ENCODE measurements around the gene AGBL1.
A peak's percentile ranks its signal among the peaks of the same experiment; 100 is the strongest.

The AGBL1 gene

DNA sequence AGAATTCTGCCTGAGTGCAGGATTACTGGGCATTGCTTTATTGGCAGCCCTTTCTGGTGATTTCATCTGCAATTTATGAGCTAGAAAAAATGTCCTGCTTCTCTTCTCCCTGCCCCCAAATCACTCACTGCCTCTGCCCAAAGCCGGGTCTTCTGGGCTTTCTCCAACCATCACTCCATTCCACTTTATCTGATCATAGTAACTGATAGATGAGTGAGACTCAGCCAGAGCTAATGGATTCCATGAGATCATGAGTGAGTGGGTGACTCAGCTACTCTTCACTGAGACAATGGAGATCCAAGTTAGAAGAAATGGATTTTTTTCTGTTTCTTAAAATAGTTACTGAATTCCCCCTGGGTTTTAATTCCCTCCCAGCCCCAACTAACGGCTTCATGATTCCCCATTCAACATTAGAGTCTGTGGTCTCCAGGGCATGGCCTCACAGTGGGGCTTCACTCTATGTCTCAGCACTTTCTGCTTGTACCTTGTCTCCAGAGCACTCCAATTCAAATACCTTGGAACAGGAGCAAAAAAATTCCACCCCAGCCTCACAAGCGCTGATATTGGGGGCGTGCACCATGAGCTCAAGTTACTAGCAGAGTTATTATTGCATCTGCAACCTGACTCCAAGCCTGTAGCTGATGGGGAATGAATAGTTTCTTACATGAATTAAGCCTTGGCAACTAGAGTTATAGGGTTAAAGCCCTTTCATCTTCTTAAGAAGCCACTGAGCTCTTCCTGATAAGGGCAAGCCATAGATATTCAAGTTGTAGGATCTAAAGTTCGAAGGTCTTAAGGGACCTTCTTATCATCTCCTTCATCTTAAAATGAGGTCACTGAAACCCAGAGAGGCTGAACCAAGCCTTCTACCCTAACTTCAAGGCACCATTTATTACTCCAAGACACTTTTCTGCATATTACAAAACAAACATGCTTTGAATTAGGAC lies 85.9 kb downstream of the AGBL1 start:
- no peak for DNase-seq

DNA sequence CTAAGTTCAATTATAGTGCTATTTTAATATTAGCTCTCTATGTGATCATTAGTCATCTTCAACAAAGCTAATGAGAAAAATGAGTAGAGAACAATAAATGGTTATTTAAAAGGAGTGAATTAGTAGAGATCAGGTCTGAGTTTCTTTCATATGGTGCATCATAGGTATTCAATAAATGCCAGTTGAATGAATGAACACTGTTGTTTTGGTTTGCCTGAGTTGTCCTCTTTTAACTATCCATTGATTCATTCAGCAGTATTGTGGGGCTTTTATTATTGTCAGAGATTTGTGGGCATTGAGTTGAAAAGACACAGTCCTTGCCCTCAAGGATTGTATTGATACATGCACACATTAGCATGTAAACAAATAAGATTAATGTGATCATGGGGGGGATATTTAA lies 88.2 kb downstream of the AGBL1 start:
- no peak for DNase-seq

DNA sequence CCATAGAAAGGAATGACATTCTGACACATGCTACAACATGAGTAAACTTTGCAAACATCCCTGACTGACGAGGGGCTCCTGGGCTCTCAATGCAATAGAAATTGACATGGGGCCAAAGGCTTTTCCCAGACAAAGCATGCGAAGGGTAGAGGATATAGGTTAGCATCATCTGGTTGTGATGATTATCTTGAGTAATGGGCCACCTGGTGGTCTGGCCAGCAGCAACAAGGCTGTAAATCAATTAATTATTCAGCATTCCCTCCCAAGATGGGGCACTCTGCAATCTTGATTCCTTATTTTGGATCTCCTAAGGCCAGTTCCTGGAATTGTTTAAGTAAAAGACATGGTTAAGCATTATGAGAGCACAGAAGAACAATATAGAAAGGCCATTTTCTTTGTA lies 99.2 kb downstream of the AGBL1 start:
- no peak for DNase-seq

DNA sequence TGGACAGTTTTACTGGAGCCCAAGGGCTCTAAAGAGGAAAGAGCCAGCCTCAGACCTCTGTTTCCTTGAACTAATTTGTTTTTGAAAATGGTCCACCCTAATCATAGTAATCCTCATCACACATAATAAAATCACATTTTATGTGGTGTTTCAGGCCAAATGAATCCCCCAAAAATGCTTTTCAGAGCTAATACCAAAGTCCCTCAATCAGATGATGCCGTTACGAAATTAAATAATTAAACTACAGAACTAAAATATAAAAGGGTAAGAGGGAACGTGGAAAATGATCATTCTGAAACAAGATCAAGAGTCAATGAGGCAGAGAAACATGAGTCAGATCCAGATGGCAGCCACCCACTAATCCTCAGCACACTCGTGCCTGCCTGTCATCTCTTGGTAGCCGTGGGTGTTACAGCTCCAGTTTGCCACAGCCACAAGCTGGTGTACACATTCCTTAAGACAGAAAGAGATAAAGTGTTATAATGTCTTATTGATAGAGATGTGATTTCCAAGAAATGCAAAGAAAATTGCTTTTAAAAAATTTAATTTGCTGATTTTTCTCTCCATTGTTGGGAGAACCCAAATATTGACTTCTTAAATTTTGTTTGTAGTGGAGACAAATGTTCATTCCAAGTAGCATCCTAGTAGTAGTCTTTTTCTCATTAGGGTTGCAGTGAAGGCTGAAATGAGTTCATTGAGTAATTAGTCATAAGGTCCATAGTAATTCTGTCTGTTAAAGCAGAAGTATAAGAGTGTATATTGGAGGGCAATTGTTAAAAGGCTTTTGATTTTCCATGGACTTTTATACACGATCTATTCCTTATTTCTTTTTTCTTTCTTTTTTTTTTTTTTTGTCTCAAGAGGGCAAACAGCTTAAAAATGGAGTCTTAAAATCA lies 104.2 kb downstream of the AGBL1 start:
- peak; percentile 4 to 21 (median 19) for DNase-seq

DNA sequence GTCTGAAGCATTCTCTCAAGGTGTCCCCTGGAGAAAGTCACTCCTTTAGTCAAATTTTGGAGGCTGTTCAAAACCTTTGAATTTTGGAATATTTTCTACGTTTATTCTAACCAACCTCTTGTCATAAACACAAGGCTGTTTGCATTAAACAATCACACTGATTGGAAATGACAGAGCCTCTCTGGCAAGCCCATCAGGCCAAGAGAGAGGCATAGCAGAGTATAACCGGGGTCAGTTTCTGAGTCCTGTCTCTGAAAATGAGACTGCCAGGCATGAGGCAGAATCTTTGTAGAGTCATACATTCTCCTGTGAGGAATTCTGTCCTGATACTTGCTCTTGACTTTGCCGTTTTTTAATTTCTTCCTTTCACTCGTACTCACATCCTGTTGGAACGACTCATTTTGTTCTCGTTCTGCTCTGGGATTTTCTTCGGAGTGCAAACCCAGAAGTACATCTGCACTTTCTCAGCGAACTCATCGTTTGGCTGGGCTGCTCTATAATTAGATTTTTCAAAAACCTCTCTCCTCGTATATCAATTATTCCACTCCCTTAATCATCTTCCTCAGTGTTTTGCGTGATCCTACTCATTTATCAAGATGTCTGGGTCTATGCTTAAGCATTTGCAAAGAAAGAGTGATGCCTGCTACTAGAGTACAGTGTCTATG lies 114.2 kb downstream of the AGBL1 start:
- DNase-seq, result no peak

DNA sequence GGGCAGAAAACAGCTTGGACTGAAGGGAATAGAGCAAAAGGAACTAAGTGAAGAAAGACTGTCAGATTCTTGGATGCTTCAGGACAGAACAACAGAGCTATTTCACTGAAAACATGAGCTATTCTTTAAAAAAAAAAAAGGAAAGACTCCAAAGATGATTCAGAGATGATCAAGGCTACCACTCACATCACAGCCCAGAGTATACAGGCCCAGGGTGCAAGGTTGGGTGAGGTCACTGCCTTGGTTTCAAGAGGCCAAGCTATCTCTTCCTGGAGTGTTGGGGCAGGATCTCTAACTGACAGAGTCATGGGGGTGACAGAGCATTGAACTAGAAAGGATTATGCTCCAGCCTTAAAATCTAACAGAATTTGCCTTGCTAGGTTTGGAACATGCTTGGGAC lies 118.1 kb downstream of the AGBL1 start:
- DNase-seq, result no peak

DNA sequence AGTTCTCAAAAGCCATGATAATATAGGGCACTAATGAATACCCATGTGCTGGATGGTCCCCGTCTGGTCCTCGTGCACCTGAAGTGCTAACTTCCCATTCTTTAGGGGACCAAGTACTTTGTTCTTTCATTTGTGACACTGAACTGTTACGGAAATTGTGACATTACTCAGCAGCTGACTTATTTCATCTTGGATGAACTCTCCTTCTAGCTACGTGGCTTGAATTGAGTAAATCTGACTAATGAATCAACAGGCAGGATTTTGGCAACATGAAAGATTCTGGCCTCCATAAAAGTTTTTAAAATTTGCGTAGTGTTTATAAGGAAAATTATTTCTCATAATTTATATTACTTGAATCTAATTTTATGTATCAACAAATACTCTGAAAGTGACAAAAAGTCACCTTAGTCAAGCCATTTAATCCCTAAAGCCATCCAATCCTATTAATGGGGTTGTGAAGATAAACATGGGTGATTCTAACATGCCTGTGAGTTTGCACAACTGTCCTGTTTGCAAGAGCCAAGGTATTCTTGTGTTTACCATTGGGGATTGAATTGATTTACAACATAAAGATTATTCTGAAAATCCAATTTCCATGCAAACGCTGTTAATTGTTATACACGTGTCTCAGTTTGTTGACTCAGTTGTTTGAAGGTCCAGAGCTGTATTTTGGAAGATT lies 119.9 kb downstream of the AGBL1 start:
- no peak for DNase-seq

DNA sequence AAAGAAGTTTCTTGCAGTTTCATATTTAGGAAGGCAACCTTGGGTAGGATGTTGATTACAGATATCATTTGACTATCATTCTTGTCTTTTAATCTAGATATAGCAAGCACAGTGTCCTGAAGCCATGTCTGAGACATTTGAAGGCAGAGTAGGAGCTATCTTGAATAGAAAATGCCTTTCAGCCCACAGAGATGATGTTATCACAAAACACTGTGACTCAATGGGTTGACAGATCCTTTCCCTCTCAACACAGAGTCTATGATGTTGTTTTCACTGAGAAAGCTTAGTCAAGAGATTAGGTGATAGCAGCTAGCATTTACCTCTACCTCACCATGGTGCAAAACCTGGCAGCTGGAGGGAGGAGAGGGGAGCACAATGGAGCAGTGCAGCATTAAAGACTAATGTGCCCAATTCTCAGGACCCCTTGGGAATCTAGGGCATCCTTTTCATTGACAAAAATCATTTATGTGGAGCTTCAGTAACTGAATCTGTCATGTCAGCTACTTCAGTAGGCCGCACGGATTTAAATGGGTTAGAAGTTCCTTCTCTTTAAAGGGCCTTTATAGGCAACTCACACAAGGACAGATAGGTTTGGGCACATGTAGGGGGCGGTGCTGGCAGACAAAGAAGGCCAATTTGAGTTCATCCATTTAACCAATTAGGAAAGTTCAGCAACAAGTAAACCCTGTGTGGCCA lies 121.8 kb downstream of the AGBL1 start:
- DNase-seq, result no peak

DNA sequence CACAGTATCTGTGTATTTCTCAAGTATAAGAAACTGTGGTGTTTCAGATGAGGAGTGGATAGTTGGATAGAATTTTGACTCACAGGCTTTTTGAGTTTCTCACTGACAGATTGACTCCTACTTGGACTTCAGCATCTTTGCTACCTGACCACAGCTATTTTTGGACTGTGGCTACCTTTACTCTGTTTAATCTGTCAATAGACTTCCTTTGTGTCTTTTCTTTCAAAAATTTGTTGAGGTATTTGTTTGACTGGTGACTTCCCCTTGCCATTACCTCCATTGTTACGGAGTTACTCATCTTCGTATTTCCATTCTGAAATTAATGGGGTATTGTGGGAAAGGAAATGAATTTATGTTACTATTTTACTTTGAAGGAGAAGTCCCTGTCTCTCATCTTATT lies 123.8 kb downstream of the AGBL1 start:
- no peak for DNase-seq

DNA sequence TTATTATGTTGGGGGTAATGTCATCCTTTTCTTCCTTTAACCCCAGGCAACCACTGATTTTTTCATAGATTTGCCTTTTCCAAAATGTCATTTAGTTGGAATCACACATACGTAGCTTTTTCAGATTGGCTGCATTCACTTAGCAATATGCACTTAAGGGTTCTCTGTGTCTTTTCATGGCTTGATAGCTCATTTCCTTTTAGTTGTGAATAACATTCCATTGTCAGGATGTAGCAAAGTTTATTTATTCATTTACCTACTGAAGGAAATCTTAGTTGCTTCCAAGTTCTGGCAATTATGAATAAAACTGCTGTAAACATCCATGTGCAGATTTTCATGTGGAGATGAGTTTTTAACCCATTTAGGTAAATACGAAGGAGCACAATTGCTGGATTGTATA lies 125.4 kb downstream of the AGBL1 start:
- no peak for DNase-seq

DNA sequence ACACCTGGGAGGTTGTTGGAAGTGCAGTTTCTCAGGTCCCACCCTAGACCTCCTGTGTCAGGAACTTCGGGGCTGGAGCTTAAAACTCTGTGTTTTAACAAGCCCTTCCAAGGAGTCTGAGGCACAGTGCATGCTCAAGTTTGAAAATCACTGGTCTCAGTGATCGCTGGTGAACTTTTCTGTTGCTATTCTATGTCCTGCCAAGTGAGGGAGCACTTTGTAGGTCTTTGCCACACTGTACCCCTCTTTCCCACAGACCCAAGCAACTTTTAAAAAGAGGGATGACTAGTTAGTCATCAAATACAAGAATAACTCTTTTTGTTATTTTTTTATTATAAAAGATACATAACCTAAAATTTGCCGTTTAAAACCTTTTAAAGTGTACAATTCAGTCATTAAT lies 133.7 kb downstream of the AGBL1 start:
- DNase-seq, result no peak

DNA sequence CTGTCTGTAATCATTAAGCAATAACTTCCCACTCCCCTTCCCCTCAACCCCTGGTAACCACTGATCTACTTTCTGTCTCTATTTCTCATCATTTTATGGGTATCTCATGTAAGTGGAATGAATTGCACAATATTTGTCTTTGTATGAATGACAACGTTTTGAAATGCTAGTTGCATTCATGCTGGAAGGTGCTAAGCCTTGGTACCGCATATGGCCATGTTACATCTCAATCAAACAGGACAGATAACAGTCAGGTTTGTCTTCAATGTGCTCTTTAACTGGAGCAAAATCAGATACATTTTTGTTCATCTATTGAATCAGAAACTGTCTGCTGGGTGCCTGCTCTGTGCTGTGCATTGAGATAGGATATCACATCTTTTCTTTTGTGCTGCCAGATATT lies 134.2 kb downstream of the AGBL1 start:
- DNase-seq, result no peak

DNA sequence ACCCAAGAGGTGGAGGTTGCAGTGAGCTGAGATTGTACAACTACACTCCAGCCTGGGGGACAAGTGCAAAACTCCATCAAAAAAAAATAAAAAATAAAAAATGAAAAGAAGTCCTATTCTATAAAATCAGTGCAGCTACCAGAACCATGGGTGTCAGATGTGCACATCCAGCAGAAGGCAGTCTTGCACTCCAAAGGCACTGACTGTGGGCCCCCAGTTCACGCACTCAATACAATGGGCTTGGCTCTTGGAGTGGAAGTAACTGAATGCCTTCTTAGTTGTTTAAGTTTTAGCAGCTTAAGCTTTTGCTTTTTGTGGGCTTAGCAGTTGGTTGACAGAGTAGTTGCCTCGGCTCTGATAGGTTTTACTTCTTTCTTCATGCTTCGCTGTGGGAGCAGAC lies 141.4 kb downstream of the AGBL1 start:
- no peak for DNase-seq

DNA sequence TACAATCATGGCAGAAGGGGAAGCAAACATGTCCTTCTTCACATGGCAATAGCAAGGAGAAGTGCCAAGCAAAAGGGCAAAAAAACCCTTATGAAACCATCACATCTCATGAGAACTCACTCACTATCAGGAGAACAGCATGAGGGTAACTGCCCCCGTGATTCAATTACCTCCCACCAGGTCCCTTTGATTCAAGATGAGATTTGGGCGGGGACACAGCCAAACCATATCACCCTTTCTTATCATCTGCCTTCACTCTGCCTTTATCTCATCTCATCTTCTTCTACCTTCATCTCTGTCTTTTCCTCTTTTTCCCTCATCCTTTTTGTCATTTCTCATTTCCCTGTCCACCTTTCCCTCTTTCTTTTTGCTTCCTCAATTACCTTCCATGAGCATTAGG lies 149.6 kb downstream of the AGBL1 start:
- no peak for DNase-seq

DNA sequence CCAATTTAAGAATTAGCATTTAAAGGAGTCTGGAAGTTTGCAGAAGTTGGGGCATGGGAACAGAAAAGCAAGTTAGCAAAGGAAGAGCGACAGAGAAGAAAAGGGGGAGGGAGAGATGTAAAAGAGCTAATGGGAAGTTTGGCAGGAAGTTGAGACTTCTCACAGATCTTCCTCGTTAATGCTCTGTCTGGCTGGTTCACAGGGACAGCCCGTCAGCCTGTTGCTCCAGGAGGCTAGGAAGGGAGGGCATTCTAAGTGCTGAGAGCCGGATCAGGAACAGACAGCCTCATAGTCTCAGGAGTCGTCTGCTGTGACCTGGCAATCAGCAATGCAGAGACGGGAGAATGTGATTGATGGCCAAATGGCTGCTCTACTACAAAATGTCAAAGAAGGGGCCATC lies 150.3 kb downstream of the AGBL1 start:
- no peak for DNase-seq

DNA sequence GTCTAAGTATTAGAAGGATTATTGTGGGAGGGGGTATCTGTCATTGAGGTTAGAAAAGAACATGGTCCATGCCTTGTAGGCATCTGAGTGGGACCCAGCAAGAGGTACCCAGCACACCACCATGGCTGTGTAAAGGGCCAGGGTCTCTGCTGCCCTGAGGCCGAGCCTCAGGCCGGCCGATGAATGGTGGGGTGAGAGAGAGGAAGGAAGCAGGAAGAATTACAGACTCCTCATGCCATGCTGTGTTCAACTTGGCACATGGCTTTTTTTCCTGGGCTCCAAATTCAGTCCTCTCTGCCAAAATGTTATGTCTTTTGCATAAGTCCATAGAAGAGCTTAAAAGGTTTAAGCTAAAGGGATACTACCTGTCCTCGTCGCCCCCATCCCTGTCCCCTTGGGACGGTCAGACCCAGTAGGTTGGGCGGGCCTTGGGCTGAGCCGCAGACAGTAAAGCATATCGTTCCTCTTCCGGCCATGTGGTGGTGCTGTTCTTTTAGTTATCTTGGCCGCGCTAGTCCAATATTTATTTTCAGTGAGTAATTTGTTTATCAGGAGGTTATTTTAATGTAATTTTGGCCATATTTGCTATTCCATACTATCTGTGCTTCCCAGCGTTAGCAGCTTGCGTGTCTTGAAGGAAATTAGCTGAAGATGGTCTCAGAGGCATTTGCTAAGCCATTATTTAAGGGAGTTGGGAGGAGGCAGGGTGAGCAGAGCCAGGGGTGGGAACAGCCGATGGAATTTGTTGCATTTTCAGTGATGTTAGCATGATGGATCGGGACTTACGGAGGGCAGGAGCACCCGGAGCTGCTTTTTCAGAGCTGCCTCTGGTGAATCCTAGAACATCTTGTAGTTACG lies 152.4 kb downstream of the AGBL1 start:
- DNase-seq, result peak in 2 of 3 donors; percentile 19 to 27

DNA sequence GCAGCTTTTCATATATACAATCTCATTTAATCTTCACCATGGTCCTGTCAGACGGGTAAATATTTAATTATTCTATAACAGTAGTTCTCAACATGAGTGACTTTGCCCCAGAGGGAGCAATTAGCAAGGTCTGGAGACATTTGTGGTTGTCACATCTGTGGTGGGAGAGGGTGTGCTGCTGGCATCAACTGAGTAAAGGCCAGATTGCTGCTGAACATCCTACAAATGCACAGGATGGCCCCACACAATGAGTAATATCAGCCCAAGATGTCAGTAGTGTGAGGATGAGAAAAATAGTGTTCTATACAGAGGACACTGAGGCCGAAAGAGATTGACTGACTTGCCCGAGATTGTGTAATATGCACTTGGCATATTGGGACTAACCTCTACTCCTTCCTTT lies 156.0 kb downstream of the AGBL1 start:
- no peak for DNase-seq

DNA sequence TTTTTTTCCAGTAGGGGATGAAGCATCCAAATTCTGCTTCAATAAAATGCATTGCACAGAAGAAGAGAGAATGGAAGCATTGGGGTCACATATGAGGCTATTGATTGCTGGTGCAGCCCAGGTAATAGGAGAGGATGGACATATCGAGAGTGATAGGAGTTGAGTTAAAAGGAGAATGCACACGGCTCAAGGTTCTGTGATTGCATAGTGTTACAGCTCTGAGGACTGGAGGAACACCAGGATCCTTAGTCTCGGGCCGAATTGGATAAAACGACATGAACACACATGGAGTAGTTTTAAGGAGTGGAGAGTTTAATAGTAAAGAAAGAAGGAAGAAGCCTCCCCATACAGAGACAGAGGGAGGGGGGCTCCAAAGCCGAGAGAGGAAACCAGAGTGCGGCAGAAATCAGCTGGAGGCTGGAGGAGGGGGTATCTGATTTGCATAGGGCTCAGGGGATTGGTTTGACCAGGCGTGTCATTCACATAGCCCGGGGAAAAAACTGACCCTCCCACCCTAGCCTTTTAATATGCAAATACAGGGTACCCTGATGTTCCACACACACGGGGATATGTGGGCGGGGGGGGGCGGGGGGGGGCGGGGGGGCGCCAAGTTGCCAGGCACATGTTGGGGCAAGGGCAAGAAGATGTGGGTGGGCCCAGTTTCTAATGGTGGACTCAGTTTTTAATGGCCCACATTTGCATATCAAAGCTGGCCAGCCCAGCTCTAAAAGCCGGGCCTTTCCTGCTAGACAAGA lies 156.9 kb downstream of the AGBL1 start:
- no peak for DNase-seq

DNA sequence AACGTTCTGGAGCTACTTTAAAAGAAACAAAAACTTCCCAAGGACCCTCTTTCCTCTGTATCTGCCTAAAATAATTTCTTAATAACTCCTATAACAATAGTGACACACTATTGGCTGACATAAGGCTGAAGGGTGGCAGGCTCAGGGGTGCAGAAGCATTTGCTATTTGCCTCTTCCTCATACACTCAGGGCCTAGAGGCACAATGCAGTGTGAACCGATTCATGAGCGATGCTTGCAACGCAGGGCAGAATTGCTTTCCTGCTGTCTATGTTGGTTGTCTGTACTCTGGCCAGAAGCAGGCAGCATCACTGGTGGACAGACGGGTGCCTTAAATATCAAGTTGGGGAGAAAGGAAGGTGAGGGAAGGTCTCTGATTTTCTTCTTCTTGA lies 157.4 kb downstream of the AGBL1 start:
- DNase-seq, result no peak

DNA sequence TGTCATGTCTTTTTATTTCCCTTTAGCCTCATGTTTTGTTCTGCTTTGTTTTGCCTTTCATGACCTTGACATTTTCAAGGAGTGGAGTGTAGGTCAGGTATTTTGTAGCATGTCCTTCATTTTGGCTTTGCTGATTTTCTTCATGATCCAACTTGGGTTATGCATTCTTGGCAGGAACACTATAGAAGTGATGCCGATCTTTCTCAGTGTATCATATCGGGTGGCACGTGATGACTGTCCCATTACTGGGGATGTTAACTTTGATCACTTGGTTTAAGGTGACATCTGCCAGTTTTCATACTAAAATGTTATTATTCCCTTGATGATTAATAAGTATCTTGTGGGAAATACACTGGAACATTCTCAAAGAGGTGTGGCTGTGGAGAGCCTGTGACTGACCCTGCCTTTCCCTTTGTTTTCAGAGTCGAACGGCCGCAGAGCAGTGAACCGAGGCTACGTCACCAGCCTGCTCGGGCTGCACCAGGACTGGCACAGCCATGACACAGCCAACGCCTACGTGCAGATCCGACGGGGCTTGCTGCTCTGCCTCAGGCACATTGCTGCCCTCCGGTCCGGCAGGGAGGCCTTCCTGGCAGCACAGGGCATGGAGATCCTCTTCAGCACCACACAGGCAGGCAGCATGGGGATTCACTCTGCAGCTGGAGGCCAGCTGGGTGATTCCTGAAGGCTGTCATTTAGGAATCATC lies 167.7 kb downstream of the AGBL1 start:
- DNase-seq, result no peak
